SW480 (cell line): ENCODE results near the gene CDX1.

Experiments used
- DNase-seq: peaks from one replicate; pipeline ENCODE4 v3.0.0-alpha.2; 2016; ENCODE audit warnings: low spot score

Gene CDX1

GRCh38 chr5:150131978-150132694 is 34.4 kb upstream of the CDX1 start:
- no peak for DNase-seq

- no peak for DNase-seq
Observed at GRCh38 chr5:150132740-150133139, 33.8 kb upstream of the CDX1 start.

DNA sequence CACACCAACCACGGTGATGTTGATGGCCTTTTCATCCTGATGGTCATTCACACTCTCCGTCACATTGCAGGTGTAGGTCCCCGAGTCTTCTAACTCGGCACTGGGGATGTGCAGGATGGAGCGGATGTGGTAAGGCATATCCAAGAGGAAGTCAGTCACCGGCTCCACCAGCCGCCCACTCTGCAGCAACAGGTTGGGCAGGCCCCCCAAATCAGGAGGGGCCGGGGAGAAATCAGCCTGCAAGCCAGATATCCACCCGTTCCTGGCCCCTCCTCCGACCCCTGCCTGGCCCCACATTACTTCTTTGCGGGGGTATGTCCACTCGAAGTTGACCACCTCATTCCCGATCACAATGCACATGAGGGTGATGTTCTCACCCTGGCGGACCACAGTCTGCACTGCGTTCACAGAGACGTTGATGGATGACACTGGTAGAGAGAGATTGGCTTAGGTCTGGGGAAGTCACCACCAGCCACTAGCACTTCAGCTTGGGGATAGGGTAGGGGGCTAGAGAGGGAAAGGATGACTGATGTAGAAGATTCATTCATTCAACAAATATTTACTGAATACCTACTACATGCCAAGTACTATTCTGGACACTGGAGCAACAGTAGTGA is 32.9 kb upstream of the CDX1 start:
- DNase-seq, result no peak

GRCh38 chr5:150134198-150134588 is 32.4 kb upstream of the CDX1 start:
- DNase-seq, result no peak

GRCh38 chr5:150135557-150136304 is 30.8 kb upstream of the CDX1 start:
- no peak for DNase-seq

DNA sequence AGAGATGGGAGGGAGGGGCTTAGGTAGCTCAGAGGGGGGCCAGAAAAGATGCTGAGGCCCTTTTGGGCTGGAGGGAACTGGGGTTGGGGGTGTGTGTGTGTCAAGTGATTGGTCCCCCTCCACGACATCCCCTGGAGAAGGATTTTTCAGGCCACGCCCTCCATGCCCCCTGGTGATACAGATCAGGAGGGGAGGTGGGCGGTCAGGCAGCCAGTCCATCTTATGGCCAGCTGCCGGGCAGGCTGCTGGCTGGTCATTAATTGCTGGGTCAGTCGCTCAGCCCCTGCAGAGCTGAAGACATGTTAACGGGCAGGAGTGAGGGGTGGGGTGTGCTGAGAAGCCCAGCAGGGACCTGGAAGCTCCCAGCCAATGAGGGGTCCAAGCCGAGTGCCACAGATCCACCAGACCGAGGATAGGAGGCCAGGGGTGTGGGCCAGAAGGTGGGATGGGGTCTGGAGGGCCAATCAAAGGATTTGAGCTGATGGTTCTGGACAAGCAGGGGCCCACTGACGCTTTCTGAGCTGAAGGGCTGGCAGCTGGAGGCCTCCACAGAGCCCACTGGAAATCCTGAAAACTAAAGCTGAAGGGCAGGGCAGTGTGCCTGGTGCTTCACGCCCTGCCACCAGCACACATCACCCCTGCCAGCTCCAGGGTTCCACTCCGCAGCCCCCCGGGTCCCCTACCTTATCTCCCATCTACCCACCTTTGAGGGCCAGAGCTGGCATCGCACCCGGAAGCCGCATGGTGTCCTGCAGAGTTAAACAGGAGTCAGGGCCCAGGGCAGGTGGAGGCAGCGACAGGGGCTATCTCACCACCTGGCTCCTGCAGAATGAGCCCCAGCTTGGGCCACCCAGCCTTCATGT is 30.0 kb upstream of the CDX1 start:
- DNase-seq, result no peak

GRCh38 chr5:150137168-150137957 is 29.2 kb upstream of the CDX1 start:
- DNase-seq, result no peak

GRCh38 chr5:150137997-150138396 is 28.6 kb upstream of the CDX1 start:
- DNase-seq, result no peak

DNA sequence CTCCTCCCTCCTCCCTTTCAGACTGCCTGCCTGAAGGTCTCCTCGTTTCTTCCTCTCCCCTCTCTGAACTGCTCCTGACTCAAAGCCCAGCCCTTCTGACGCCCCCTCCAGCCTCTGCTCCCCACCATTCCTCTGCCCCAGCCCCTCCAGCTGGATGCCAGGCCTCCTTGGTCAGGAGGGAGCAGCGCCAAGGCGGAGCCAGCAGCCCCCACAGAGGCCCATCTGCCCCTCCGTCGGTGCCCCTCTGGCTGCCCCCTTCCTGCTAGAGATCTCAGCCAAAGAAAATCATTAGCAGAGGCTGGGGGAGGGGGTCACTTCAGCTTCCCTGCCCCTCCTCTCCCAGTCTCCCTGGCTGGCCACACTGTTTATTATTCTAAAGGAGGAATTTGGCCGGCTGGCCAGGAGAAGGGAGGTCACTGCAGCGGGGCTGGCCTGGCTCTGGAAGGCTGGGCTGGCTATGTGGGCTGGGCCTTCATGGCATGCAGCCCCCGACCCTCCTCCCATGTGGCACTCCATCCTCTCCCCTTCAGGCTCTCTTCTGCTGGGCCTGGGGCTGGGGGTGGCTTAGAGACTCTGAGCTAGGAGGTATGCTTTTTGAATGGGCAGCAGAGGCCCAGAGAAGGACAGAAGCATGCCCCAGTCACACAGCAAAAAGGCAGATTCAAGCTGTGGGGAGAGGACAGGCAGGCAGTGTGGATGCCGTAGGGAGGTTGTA is 27.9 kb upstream of the CDX1 start:
- no peak for DNase-seq

- no peak for DNase-seq
Observed at GRCh38 chr5:150139334-150139733, 27.2 kb upstream of the CDX1 start.

DNA sequence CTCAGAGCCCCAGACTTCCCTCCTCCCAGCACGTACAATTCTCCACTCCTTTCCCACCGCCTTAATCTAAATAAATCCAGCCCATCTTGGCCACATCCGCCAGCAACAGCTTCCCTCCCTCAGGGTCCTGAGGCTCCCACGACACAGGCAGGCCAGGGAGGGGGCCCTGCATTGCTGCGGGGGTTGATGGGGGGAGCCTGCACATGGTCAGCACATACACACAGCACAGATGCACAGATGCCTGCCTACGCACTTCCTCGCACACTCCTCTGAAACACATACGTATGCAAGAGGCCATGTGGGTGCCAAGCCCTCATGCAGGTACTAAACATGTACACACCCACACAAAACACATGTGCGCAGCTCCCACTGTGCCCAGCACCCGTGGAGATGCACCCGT is 25.7 kb upstream of the CDX1 start:
- no peak for DNase-seq

- DNase-seq, result no peak
Observed at GRCh38 chr5:150141544-150142184, 24.9 kb upstream of the CDX1 start.

- DNase-seq, result no peak
Observed at GRCh38 chr5:150142185-150142958, 24.2 kb upstream of the CDX1 start.

DNA sequence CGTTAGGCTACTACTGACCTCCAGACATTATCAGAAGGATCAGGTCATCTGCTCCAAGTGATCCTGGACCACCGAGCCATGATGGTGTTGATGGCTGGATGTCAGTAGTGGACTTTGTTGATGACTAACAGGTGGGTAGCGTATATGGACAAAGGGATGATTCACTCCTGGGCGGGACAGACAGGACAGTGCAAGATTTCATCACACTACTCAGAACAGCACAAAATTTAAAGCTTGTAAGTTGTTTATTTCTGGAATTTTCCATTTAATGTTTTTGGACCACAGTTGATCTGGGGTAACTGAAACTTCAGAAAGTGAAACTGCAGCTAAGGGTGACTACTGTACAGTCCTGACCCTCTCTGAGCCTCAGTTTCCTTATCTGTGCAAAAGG is 23.6 kb upstream of the CDX1 start:
- DNase-seq, result peak; percentile 90

DNA sequence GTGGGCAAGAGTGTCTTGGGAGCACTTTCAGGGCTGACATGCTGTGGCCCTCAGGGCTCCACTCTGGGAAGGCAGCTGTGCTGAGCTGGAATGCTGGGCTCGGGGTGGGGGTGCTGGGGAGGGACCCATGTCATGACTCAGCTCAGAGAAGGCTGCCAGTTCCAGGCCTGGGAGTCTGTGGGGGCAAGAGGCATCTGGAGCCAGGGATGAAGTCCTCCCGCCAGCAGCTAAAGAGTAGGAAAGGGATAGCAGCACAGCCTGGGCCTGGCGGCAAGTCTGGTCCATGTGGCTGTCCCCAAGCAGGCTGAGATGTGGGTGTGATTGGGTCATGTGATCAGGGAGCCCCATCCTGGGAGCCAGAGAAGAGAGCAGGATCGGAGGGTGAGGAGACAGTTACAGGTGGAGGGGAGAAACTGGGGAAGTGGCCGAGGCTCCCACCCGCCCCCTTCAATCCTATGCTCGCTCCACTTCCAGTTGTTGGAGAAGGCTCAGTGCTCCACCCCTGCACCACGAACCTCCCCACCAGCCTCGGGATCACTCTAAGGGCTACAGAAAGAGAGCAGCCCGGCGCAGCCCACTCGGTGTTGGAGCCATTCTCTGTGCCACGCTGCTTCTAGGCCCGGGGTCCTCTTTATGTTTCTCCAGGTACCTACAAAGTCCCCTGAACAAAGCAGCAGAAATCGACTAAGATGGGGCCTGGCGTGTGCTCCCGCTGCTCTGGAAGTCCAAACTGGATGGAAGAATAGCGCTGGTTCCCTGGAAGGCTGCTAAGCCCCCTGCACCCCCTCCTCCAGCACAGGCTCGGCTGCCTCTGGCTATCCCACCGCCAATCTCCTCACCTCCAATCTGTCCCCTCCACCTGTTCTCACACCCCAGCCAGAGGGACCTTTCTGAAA is 23.0 kb upstream of the CDX1 start:
- DNase-seq, result peak; percentile 79

DNA sequence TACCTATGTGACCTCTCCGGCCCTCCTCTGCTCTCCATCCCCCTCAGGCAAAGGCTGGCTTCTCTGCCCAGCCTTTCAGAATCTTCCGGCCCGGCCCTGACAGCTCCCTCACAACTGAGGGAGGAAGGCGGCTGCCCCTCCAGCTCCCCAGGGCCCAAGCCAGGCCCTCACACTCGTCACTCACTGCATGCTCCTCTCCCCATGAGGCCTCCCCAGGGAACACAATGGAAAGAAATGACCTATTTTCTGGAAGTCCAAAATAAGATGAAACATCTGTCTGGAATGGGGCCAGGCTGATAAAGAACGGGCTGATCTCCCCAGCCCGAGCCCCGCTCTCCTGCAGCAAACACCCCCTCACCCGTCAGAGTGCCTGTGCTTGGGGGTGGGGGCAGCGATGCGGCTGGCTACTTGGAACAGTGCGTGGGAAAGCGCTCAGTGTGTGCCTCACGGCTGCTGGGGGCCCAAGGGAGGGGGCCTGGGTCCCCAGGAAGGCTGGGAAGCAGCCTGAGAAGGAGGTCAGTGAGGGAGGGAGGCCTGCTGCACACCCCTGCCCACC is 22.3 kb upstream of the CDX1 start:
- no peak for DNase-seq

- DNase-seq, result no peak
Observed at GRCh38 chr5:150144879-150145278, 21.7 kb upstream of the CDX1 start.

GRCh38 chr5:150146235-150146634 is 20.3 kb upstream of the CDX1 start:
- DNase-seq, result no peak
